Measurements from ENCODE around the gene OR2T5.
"Not testable (repeated sequence)": the region's sequence is repeated elsewhere in the genome, so short reads cannot be mapped to it uniquely, and the experiment has no call there.

- not testable (repeated sequence) for TF ChIP-seq CTCF (IDR thresholded peaks at IDR 0.05; ENCODE audit: insufficient read depth, low read length, poor library complexity, severe bottlenecking); EZH2phosphoT487 (conservative IDR thresholded peaks at IDR 0.05; ENCODE audit: low read length)
These were observed 34.8 kb upstream of the OR2T5 start for GRCh38 chr1:248453619-248454018.
